Middle frontal gyrus (tissue), 1 donor: ENCODE measurements around the gene GOPC.

Experiments used
- DNase-seq: peaks from one replicate; pipeline ENCODE4 v3.0.0-alpha.2; 2015; ENCODE audit warnings: low spot score; ENCODE audit errors: extremely low spot score

Gene GOPC

GRCh38 chr6:117597755-117598154 is 4.6 kb downstream of the GOPC start:
- DNase-seq = no peak

- no peak for DNase-seq
Measured at GRCh38 chr6:117595099-117595923, 7.0 kb downstream of the GOPC start.

GRCh38 chr6:117592983-117593759 is 9.1 kb downstream of the GOPC start:
- no peak for DNase-seq

GRCh38 chr6:117591405-117591804 is 10.9 kb downstream of the GOPC start:
- no peak for DNase-seq

- DNase-seq = no peak
Measured at GRCh38 chr6:117590447-117590846, 11.9 kb downstream of the GOPC start.

- DNase-seq = no peak
Measured at GRCh38 chr6:117585647-117586046, 16.7 kb downstream of the GOPC start.

- no peak for DNase-seq
Measured at GRCh38 chr6:117574198-117574597, 28.1 kb downstream of the GOPC start.

GRCh38 chr6:117573006-117573680 is 29.2 kb downstream of the GOPC start:
- DNase-seq = no peak

- no peak for DNase-seq
Measured at GRCh38 chr6:117568831-117569410, 33.4 kb downstream of the GOPC start.

- DNase-seq = no peak
Measured at GRCh38 chr6:117568247-117568646, 34.1 kb downstream of the GOPC start.

GRCh38 chr6:117564681-117565080 is 37.6 kb downstream of the GOPC start:
- DNase-seq = no peak

GRCh38 chr6:117561128-117561527 is 41.2 kb downstream of the GOPC start:
- DNase-seq = no peak

GRCh38 chr6:117559299-117559698 is 43.0 kb downstream of the GOPC start:
- DNase-seq = no peak

GRCh38 chr6:117558818-117559217 is 43.5 kb downstream of the GOPC start:
- no peak for DNase-seq

GRCh38 chr6:117557951-117558350 is 44.4 kb downstream of the GOPC start:
- no peak for DNase-seq

- peak; percentile 32 for DNase-seq
Measured at GRCh38 chr6:117555882-117556498, 46.3 kb downstream of the GOPC start.

GRCh38 chr6:117555262-117555849 is 47.0 kb downstream of the GOPC start:
- no peak for DNase-seq

- no peak for DNase-seq
Measured at GRCh38 chr6:117553142-117553541, 49.2 kb downstream of the GOPC start.

GRCh38 chr6:117552618-117553017 is 49.7 kb downstream of the GOPC start:
- DNase-seq = no peak

- DNase-seq = no peak
Measured at GRCh38 chr6:117550618-117551242, 51.6 kb downstream of the GOPC start.
